Smooth muscle cell (in vitro differentiated cells): Measurements from ENCODE around the gene SLC22A23. TPM values are rescaled to one million over a fixed set of nuclear protein-coding genes. Genes with fewer than 3 reads are reported as not detected.

Experiments
- DNase-seq: peaks from one replicate; lab custom pipeline; 2025; ENCODE audit not compliant: unreplicated experiment; lab: John Stamatoyannopoulos, UW
- H2AFZ ChIP-seq: fragments of 200-600 bp; sonication (generic); 2 replicates; pipeline ENCODE4 v1.6.0; 2016; ENCODE audit warnings: antibody characterized with exemption, low read depth, mild to moderate bottlenecking
- H3F3A ChIP-seq: fragments of 200-600 bp; sonication (generic); 2 replicates; pipeline ENCODE4 v1.6.0; 2017; ENCODE audit warnings: antibody characterized with exemption, low read depth
- H3K27ac ChIP-seq: fragments of 200-600 bp; sonication (generic); 2 replicates; pipeline ENCODE4 v1.5.1; 2016; ENCODE audit warnings: low read depth, mild to moderate bottlenecking
- H3K27me3 ChIP-seq: fragments of 200-600 bp; sonication (generic); 2 replicates; pipeline ENCODE4 v1.6.1; 2016; ENCODE audit warnings: low read depth, mild to moderate bottlenecking
- H3K36me3 ChIP-seq: fragments of 200-600 bp; sonication (generic); 2 replicates; pipeline ENCODE4 v1.5.1; 2016; ENCODE audit warnings: low read depth
- H3K4me1 ChIP-seq: fragments of 200-600 bp; sonication (generic); 2 replicates; pipeline ENCODE4 v1.5.1; 2016; ENCODE audit warnings: low read depth
- H3K4me2 ChIP-seq: fragments of 200-600 bp; sonication (generic); 2 replicates; pipeline ENCODE4 v1.6.0; 2016; ENCODE audit warnings: mild to moderate bottlenecking
- H3K4me3 ChIP-seq: fragments of 200-600 bp; sonication (generic); 2 replicates; pipeline ENCODE4 v1.5.1; 2016; ENCODE audit warnings: mild to moderate bottlenecking
- H3K79me2 ChIP-seq: fragments of 200-600 bp; sonication (generic); 2 replicates; pipeline ENCODE4 v1.6.0; 2016; ENCODE audit warnings: low read depth, mild to moderate bottlenecking
- H3K9ac ChIP-seq: fragments of 200-600 bp; sonication (generic); 2 replicates; pipeline ENCODE4 v1.6.0; 2016; ENCODE audit warnings: low read depth
- H3K9me3 ChIP-seq: fragments of 200-600 bp; sonication (generic); replicated peaks from 2 replicates; pipeline ENCODE4 v1.5.1; 2016; ENCODE audit warnings: low read depth
- H4K20me1 ChIP-seq: fragments of 200-600 bp; sonication (generic); 2 replicates; pipeline ENCODE4 v1.6.0; 2016; ENCODE audit warnings: low read depth
- WGBS: methylation state at CpG from one replicate; pipeline ENCODE4 v1.1.7; 2016; ENCODE audit warnings: low lambda C conversion rate; 5-methylcytosine and 5-hydroxymethylcytosine counted together
- polyA plus RNA-seq: library from polyadenylated mRNA; unstranded; fragments of >200 nt; fragmentation: Nextera tagmentation; extraction: Ambion mirVana; gene quantifications from 2 replicates; pipeline ENCODE4 v1.2.1, GENCODE V29; 2016
- total RNA-seq: library from RNA; depleted of rRNA; stranded (reverse); fragments of >200 nt; gene quantifications from 2 replicates; pipeline ENCODE4 v1.2.3, GENCODE V29; 2014
- TF ChIP-seq, protein P1 (sequence below): fragments of 200-600 bp; sonication (generic); IDR thresholded peaks from 2 replicates; pipeline ENCODE4 v1.5.1; 2017; ENCODE audit warnings: borderline replicate concordance, mild to moderate bottlenecking, antibody characterized with exemption; ENCODE audit not compliant: insufficient read depth, poor library complexity, severe bottlenecking

Gene SLC22A23
- total and polyA plus RNA-seq, 2 experiments from 2014 or later = 1.6 to 3.8 TPM

DNA sequence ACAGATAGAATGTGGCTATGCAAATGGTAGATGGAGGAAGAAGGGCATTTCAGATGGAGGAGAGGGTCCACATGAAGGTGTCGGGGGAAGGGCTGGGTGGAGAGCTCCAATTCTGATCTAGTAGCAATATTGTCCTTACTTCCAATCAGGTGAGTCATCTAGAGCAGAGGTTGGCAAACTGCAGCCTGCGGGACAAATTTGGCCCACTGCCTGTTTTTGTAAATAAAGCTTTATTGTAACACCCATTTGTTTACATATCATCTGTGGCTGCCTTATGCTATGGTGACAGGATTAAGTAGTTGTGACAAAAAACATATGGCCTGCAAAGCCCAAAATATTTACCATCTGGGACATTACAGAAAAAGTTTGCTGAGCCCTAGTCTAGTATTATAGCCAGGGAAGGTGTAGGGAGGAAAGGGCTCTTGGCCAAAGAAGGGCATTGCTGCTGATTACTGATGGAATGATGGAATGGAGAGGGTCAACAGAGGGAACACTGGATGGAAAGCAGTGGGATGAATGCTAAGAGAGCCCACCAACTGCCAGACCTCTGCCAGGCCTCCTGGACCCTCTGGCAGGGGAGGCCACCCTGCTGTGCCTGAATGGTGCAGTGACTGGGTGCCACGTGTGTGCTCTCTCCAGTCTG is 79.8 kb downstream of the SLC22A23 start:
- H3K27ac ChIP-seq = no peak overlapping the region
- TF ChIP-seq, protein P1, sequence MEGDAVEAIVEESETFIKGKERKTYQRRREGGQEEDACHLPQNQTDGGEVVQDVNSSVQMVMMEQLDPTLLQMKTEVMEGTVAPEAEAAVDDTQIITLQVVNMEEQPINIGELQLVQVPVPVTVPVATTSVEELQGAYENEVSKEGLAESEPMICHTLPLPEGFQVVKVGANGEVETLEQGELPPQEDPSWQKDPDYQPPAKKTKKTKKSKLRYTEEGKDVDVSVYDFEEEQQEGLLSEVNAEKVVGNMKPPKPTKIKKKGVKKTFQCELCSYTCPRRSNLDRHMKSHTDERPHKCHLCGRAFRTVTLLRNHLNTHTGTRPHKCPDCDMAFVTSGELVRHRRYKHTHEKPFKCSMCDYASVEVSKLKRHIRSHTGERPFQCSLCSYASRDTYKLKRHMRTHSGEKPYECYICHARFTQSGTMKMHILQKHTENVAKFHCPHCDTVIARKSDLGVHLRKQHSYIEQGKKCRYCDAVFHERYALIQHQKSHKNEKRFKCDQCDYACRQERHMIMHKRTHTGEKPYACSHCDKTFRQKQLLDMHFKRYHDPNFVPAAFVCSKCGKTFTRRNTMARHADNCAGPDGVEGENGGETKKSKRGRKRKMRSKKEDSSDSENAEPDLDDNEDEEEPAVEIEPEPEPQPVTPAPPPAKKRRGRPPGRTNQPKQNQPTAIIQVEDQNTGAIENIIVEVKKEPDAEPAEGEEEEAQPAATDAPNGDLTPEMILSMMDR = no peak
- no peaks in the 10 kb centered on the region for H3F3A ChIP-seq
- no peaks in the 10 kb centered on the region for H3K4me1 ChIP-seq
- no peak overlapping the region for H2AFZ ChIP-seq
- WGBS = 60% methylated on average over 3 of the region's 3 CpGs
- DNase-seq = no peak
- no peaks in the 10 kb centered on the region for H3K36me3 ChIP-seq
- no peaks in the 10 kb centered on the region for H3K9me3 ChIP-seq
- no peaks in the 10 kb centered on the region for H3K27me3 ChIP-seq
- H3K4me2 ChIP-seq = peak overlapping the region; percentile 0
- no peak overlapping the region for H3K4me3 ChIP-seq
- H3K9ac ChIP-seq = no peak overlapping the region
- no peaks in the 10 kb centered on the region for H3K79me2 ChIP-seq
- H4K20me1 ChIP-seq = no peaks in the 10 kb centered on the region

DNA sequence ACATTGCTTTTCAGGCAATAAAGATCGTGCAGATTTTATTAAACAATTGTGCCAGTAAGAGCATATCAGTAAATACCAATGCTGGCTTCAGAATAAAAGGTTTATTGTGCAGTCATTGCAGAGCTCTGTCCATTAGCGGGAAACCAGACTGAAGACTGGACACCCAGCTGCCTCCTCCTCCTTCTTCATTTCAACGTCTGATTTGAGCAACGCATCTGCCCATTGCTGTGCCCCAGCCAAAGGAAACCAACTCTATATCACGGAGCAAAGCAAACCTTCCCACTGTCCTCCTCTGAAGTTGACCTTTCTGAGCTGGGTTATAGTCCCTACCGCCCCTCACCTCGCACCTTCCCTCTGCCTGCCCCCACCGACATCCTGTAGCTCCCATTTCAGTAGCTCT is 80.8 kb downstream of the SLC22A23 start:
- no peaks in the 10 kb centered on the region for H4K20me1 ChIP-seq
- no peaks in the 10 kb centered on the region for H3F3A ChIP-seq
- H3K27me3 ChIP-seq = no peaks in the 10 kb centered on the region
- H3K79me2 ChIP-seq = no peaks in the 10 kb centered on the region
- H3K4me2 ChIP-seq = no peak overlapping the region
- DNase-seq = no peak
- H3K9me3 ChIP-seq = no peaks in the 10 kb centered on the region
- no peak overlapping the region for H3K9ac ChIP-seq
- TF ChIP-seq, protein P1 = no peak
- no peaks in the 10 kb centered on the region for H3K4me1 ChIP-seq
- H2AFZ ChIP-seq = no peak overlapping the region
- 79% methylated on average over 6 of the region's 8 CpGs for WGBS
- no peak overlapping the region for H3K27ac ChIP-seq
- no peaks in the 10 kb centered on the region for H3K36me3 ChIP-seq
- H3K4me3 ChIP-seq = no peak overlapping the region

DNA sequence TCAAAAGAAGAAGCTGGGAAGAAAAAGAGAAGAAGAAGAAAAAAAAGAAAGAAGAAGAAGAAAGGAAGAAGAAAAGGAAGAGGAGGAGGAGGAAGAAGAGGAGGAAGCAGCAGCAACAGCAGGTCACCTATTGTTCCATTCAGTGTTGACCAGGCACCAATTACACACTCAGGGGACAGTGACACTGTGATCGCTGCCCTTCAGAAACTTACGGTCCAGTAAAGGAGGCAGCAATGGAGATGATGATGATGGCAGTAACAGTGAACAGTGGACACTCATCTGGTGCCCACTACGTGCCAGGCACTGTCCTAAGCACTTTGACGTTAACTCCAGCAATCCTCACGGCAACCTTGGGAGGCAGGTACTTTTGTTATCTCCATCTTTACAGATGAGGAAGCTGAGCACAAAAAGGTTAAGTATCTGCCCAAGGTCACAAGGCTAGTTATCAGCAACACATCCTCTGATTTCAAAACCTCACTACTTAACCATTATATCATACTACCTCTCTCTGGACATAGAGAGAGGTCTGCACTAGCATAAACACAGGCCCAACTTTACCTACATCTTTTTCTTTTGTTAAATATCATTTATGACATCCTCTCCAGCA is 83.2 kb downstream of the SLC22A23 start:
- no peak overlapping the region for H3K4me3 ChIP-seq
- no peaks in the 10 kb centered on the region for H3F3A ChIP-seq
- no peak overlapping the region for H3K9ac ChIP-seq
- TF ChIP-seq, protein P1 = no peak
- 96% methylated on average over 5 of the region's 5 CpGs for WGBS
- no peaks in the 10 kb centered on the region for H3K36me3 ChIP-seq
- H3K4me2 ChIP-seq = no peak overlapping the region
- DNase-seq = no peak
- H3K79me2 ChIP-seq = no peaks in the 10 kb centered on the region
- H3K27ac ChIP-seq = no peak overlapping the region
- H3K27me3 ChIP-seq = no peaks in the 10 kb centered on the region
- no peak overlapping the region for H2AFZ ChIP-seq
- no peaks in the 10 kb centered on the region for H3K9me3 ChIP-seq
- no peaks in the 10 kb centered on the region for H3K4me1 ChIP-seq
- no peaks in the 10 kb centered on the region for H4K20me1 ChIP-seq
